Ishikawa (cell line): ENCODE measurements around the gene PLEKHO2.

Source experiments
- CEBPB ChIP-seq: IDR thresholded peaks from 2 replicates; pipeline ENCODE4 v1.6.1; 2012
- EGR1 ChIP-seq: IDR thresholded peaks from 2 replicates; pipeline ENCODE4 v1.6.1; 2012
- EP300 ChIP-seq: IDR thresholded peaks from 2 replicates; pipeline ENCODE4 v1.6.1; 2012; ENCODE audit warnings: borderline replicate concordance
- RAD21 ChIP-seq: IDR thresholded peaks from 2 replicates; pipeline ENCODE4 v1.6.1; 2012; ENCODE audit warnings: low read depth
- REST ChIP-seq: IDR thresholded peaks from 2 replicates; pipeline ENCODE4 v1.6.1; 2012; ENCODE audit warnings: low read depth, mild to moderate bottlenecking
- TCF12 ChIP-seq: IDR thresholded peaks from 2 replicates; pipeline ENCODE4 v1.6.1; 2012; ENCODE audit warnings: low read depth
- YY1 ChIP-seq: IDR thresholded peaks from 2 replicates; pipeline ENCODE4 v1.6.1; 2012; ENCODE audit warnings: low read depth
- TF ChIP-seq, protein P1 (sequence below): IDR thresholded peaks from 2 replicates; pipeline ENCODE4 v1.6.1; 2012

GRCh38 chr15:64855205-64855975 is 13.7 kb downstream of the PLEKHO2 start:
- TF ChIP-seq EP300 (no peak), EGR1 (no peak), RAD21 (no peak), REST (no peak), CEBPB (no peak), YY1 (no peak), TCF12 (no peak)
- TF ChIP-seq, protein P1, sequence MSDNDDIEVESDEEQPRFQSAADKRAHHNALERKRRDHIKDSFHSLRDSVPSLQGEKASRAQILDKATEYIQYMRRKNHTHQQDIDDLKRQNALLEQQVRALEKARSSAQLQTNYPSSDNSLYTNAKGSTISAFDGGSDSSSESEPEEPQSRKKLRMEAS: no peak
